IMR-90 (cell line): ENCODE measurements around the gene DUT. TPM values are rescaled to one million over a fixed set of nuclear protein-coding genes. Genes with fewer than 3 reads are reported as not detected.

Experiments used
- ATAC-seq: fragments of 200-7000 bp; cut with Tn5 transposase; 2 replicates; pipeline ENCODE4 v1.9.1; 2020; ENCODE audit warnings: low read depth, mild to moderate bottlenecking, moderate library complexity
- BruUV-seq: library from RNA; stranded (reverse); fragments of 400-500 nt; replicated peaks from 2 replicates; lab custom pipeline; 2021; lab: Mats Ljungman, UMichigan
- CTCF ChIA-PET: fragments of 300-600 bp; formaldehyde crosslinking; extraction: SDS; loops from one replicate; lab custom pipeline; 2021; ENCODE audit warnings: antibody characterized with exemption; lab: Yijun Ruan, JAX
- POLR2A ChIA-PET: fragments of 300-600 bp; sonication (Branson Sonifier 250); formaldehyde crosslinking; loops from one replicate; lab custom pipeline; 2022; ENCODE audit warnings: antibody characterized with exemption; ENCODE audit not compliant: unreplicated experiment; lab: Charles Lee
- DNase-seq: peaks from one replicate; pipeline ENCODE4 v3.0.0; 2013
- H2AFZ ChIP-seq: replicated peaks from 2 replicates; pipeline ENCODE3; 2013; ENCODE audit warnings: low read length, mild to moderate bottlenecking; ENCODE audit not compliant: poor library complexity
- H2AK5ac ChIP-seq: 2 replicates; pipeline ENCODE4 v1.6.1; 2013; ENCODE audit warnings: low read depth, low read length, inconsistent platforms
- H2AK9ac ChIP-seq: replicated peaks from 2 replicates; pipeline ENCODE3; 2013; ENCODE audit warnings: mild to moderate bottlenecking, low read depth, low read length, moderate library complexity; ENCODE audit not compliant: poor library complexity
- H2BK120ac ChIP-seq: 2 replicates; pipeline ENCODE4 v1.6.1; 2013; ENCODE audit warnings: low read depth, low read length, inconsistent platforms
- H2BK15ac ChIP-seq: 3 replicates; pipeline ENCODE4 v1.6.1; 2013; ENCODE audit warnings: low read depth, low read length, inconsistent platforms
- H2BK20ac ChIP-seq: 2 replicates; pipeline ENCODE4 v1.6.1; 2013; ENCODE audit warnings: low read depth, mild to moderate bottlenecking, inconsistent platforms, low read length, moderate library complexity
- H2BK5ac ChIP-seq: 2 replicates; pipeline ENCODE4 v1.6.1; 2013; ENCODE audit warnings: mild to moderate bottlenecking, low read depth, low read length, inconsistent platforms; ENCODE audit not compliant: poor library complexity, severe bottlenecking
- H3K14ac ChIP-seq: replicated peaks from 2 replicates; pipeline ENCODE4 v1.6.1; 2013; ENCODE audit warnings: low read depth, low read length, inconsistent platforms
- H3K18ac ChIP-seq: 2 replicates; pipeline ENCODE4 v1.6.1; 2013; ENCODE audit warnings: low read depth, low read length, control low read depth
- H3K23ac ChIP-seq: 2 replicates; pipeline ENCODE4 v1.6.1; 2013; ENCODE audit warnings: low read depth, low read length, inconsistent platforms
- H3K27ac ChIP-seq: 2 replicates; pipeline ENCODE4 v1.5.1; 2013; ENCODE audit warnings: mild to moderate bottlenecking, control low read depth, low read length; ENCODE audit not compliant: insufficient read depth
- H3K27me3 ChIP-seq: 2 replicates; pipeline ENCODE4 v1.6.1; 2013; ENCODE audit warnings: low read length; ENCODE audit not compliant: control insufficient read depth, insufficient read depth
- H3K36me3 ChIP-seq: 2 replicates; pipeline ENCODE4 v1.6.1; 2013; ENCODE audit warnings: low read length, mixed read lengths; ENCODE audit not compliant: control insufficient read depth, insufficient read depth
- H3K4ac ChIP-seq: 2 replicates; pipeline ENCODE4 v1.6.1; 2013; ENCODE audit warnings: low read depth, low read length, inconsistent platforms
- H3K4me1 ChIP-seq: 2 replicates; pipeline ENCODE4 v1.6.1; 2013; ENCODE audit warnings: low read length, mixed read lengths; ENCODE audit not compliant: control insufficient read depth, insufficient read depth
- H3K4me2 ChIP-seq: 2 replicates; pipeline ENCODE4 v1.6.1; 2013; ENCODE audit warnings: low read depth, mild to moderate bottlenecking, control low read depth, low read length, moderate library complexity
- H3K4me3 ChIP-seq: 2 replicates; pipeline ENCODE4 v1.5.1; 2013; ENCODE audit warnings: low read depth, mild to moderate bottlenecking, control low read depth, low read length, moderate library complexity; ENCODE audit not compliant: insufficient read depth
- H3K56ac ChIP-seq: 2 replicates; pipeline ENCODE4 v1.6.1; 2013; ENCODE audit warnings: low read length, inconsistent platforms; ENCODE audit not compliant: insufficient read depth; ENCODE audit errors: extremely low read depth
- H3K79me1 ChIP-seq, 2 experiments: 2 replicates each; pipeline ENCODE4 v1.6.1; 2013; ENCODE audit warnings: low read length in 2 of 2, inconsistent platforms in 1 of 2, low read depth in 1 of 2
- H3K9ac ChIP-seq: 2 replicates; pipeline ENCODE4 v1.6.1; 2013; ENCODE audit warnings: low read depth, low read length, control low read depth
- H3K9me1 ChIP-seq: 2 replicates; pipeline ENCODE4 v1.6.1; 2013; ENCODE audit warnings: low read length, inconsistent platforms; ENCODE audit not compliant: insufficient read depth
- H3K9me3 ChIP-seq: 2 replicates; pipeline ENCODE4 v1.6.1; 2013; ENCODE audit warnings: low read length; ENCODE audit not compliant: control insufficient read depth, insufficient read depth
- H4K20me1 ChIP-seq: 2 replicates; pipeline ENCODE4 v1.6.1; 2013; ENCODE audit warnings: low read length, inconsistent platforms; ENCODE audit not compliant: insufficient read depth
- H4K5ac ChIP-seq: 2 replicates; pipeline ENCODE4 v1.6.1; 2013; ENCODE audit warnings: mild to moderate bottlenecking, low read depth, low read length, control low read depth
- H4K8ac ChIP-seq, 2 experiments: 2 replicates each; pipeline ENCODE4 v1.6.1; 2013; ENCODE audit warnings: low read depth in 2 of 2, low read length in 2 of 2, control low read depth in 1 of 2, inconsistent platforms in 1 of 2
- H4K91ac ChIP-seq: 2 replicates; pipeline ENCODE4 v1.6.1; 2013; ENCODE audit warnings: low read depth, low read length, inconsistent platforms; ENCODE audit not compliant: insufficient read depth
- BHLHE40 ChIP-seq: fragments of 150-350 bp; IDR thresholded peaks from 2 replicates; pipeline ENCODE4 v1.6.1; 2016; ENCODE audit warnings: mild to moderate bottlenecking, low read depth, low read length
- CEBPB ChIP-seq: IDR thresholded peaks from 2 replicates; pipeline ENCODE4 v1.6.1; 2012; ENCODE audit warnings: low read depth, low read length, improper control_type of control experiment
- CHD1 ChIP-seq: IDR thresholded peaks from 2 replicates; pipeline ENCODE4 v1.6.1; 2012; ENCODE audit warnings: low read depth, low read length, improper control_type of control experiment
- FOS ChIP-seq: fragments of 150-350 bp; IDR thresholded peaks from 2 replicates; pipeline ENCODE4 v1.6.1; 2016; ENCODE audit warnings: low read depth, low read length
- MAFK ChIP-seq: IDR thresholded peaks from 2 replicates; pipeline ENCODE4 v1.6.1; 2012; ENCODE audit warnings: low read depth, low read length, improper control_type of control experiment
- MAZ ChIP-seq: IDR thresholded peaks from 2 replicates; pipeline ENCODE4 v1.6.1; 2012; ENCODE audit warnings: low read depth, mild to moderate bottlenecking, low read length, improper control_type of control experiment, moderate library complexity, borderline replicate concordance
- MXI1 ChIP-seq: IDR thresholded peaks from 2 replicates; pipeline ENCODE4 v1.6.1; 2012; ENCODE audit warnings: low read depth, mild to moderate bottlenecking, low read length, moderate library complexity, borderline replicate concordance
- NFE2L2 ChIP-seq: fragments of 150-350 bp; IDR thresholded peaks from 2 replicates; pipeline ENCODE4 v1.6.1; 2016; ENCODE audit warnings: low read depth, mild to moderate bottlenecking, low read length
- POLR2A ChIP-seq: IDR thresholded peaks from 2 replicates; pipeline ENCODE4 v1.6.1; 2012; ENCODE audit warnings: mild to moderate bottlenecking, low read depth, low read length
- RAD21 ChIP-seq: IDR thresholded peaks from 2 replicates; pipeline ENCODE4 v1.6.1; 2012; ENCODE audit warnings: low read length, improper control_type of control experiment
- RCOR1 ChIP-seq: IDR thresholded peaks from 2 replicates; pipeline ENCODE4 v1.6.1; 2012; ENCODE audit warnings: mild to moderate bottlenecking, low read length, improper control_type of control experiment; ENCODE audit not compliant: insufficient replicate concordance
- RFX5 ChIP-seq: IDR thresholded peaks from 2 replicates; pipeline ENCODE4 v1.8.0; 2012; ENCODE audit warnings: low read depth, mild to moderate bottlenecking, low read length, moderate library complexity
- SMC3 ChIP-seq: fragments of 150-350 bp; IDR thresholded peaks from 2 replicates; pipeline ENCODE4 v1.6.1; 2016; ENCODE audit warnings: low read depth, mild to moderate bottlenecking, antibody characterized with exemption, low read length, moderate library complexity
- WGBS, 2 experiments: methylation state at CpG; one replicate each; pipeline versions ENCODE4 v1.1.5 to v1.1.7; 2013; ENCODE audit warnings: missing lambda C conversion rate in 2 of 2; ENCODE audit not compliant: insufficient read length in 1 of 2; ENCODE audit errors: extremely low coverage in 2 of 2; 5-methylcytosine and 5-hydroxymethylcytosine counted together
- dilution Hi-C: fragments of 300-500 bp; cut with HindIII; formaldehyde crosslinking; loops from one replicate; pipeline ENCODE4 v1.14.3; 2018; ENCODE audit warnings: low sequenced_read_pairs; ENCODE audit not compliant: unreplicated experiment
- in situ Hi-C: fragments of 300-500 bp; cut with MboI; formaldehyde crosslinking; loops from 3 replicates; pipeline ENCODE4 v1.14.3; 2019; ENCODE audit warnings: low sequenced_read_pairs, inconsistent platforms, mixed read lengths
- intact Hi-C: fragments of 100-400 bp; cut with micrococcal nuclease; formaldehyde crosslinking; loops from 2 replicates; pipeline ENCODE4 v1.10.0; 2022
- polyA plus RNA-seq, 3 experiments: library from polyadenylated mRNA; depleted of rRNA; stranded (reverse); fragments of >200 nt; gene quantifications; 2 replicates each; pipeline ENCODE4 v1.2.3, GENCODE V29; 2012; ENCODE audit warnings: low replicate concordance in 1 of 3
- total RNA-seq: library from RNA; depleted of rRNA; stranded (reverse); fragments of >200 nt; gene quantifications from 2 replicates; pipeline ENCODE4 v1.2.3, GENCODE V29; 2012
- TF ChIP-seq, protein P1 (sequence below): conservative IDR thresholded peaks from 2 replicates; pipeline ENCODE4 v1.5.1; 2012; ENCODE audit warnings: mild to moderate bottlenecking, low read depth, low read length, improper control_type of control experiment
- TF ChIP-seq, protein P2 (sequence below): fragments of 150-350 bp; IDR thresholded peaks from 2 replicates; pipeline ENCODE4 v1.6.1; 2016; ENCODE audit warnings: low read depth, mild to moderate bottlenecking, low read length, moderate library complexity, borderline replicate concordance
- TF ChIP-seq, protein P3 (sequence below): fragments of 150-350 bp; IDR thresholded peaks from 2 replicates; pipeline ENCODE4 v1.6.1; 2017; ENCODE audit warnings: mild to moderate bottlenecking, antibody characterized with exemption, low read length, low read depth

Gene DUT
- total and polyA plus RNA-seq, 2 of the 4 experiments (the other 2 are of a cell fraction), result 18.8 to 36.4 TPM

DNA sequence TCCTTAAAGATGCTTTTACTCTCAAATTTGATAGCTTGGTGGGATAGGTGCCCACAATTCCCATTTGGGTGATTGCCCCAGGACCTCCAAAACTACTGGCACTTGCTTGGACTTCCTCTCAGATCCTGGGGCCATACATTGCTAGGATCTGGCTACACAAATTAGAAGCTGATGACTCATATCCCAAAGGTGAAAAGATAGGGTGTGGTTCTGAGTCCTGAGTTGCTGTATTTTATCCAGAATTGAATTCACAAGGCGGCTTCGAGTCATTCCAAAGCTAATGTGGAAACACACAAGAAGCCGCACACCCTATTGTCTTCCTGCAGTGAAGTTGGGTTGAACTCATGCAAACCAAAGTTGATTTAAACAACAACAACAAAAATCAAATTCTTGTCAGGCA lies 53.4 kb downstream of the DUT start:
- H3K18ac ChIP-seq, result 0 out of 2 replicates have a peak overlapping the region, but pooled peaks have one; percentile 16
- DNase-seq, result no peak
- H3K23ac ChIP-seq, result no peak overlapping the region
- no peak overlapping the region for H3K4me3 ChIP-seq
- H3K9me3 ChIP-seq, result no peaks in the 10 kb centered on the region
- intact Hi-C loops, result no loop called here
- ChIA-PET CTCF (no interaction called here), POLR2A (interaction anchor here (0.6 kb wide), 1 partner anchor 619 kb away, joined by 3 read pairs; no protein-coding TSS in a partner anchor)
- no peak overlapping the region for H2BK5ac ChIP-seq
- H3K79me1 ChIP-seq, result no peaks in the 10 kb centered on the region
- H2AFZ ChIP-seq, result no peak overlapping the region
- no peak overlapping the region for H2BK15ac ChIP-seq
- no peak overlapping the region for H3K9ac ChIP-seq
- H3K36me3 ChIP-seq, result no peaks in the 10 kb centered on the region
- peaks cover 12% of the 10 kb centered on the region for H3K9me1 ChIP-seq
- no TSS peak for BruUV-seq
- H3K27ac ChIP-seq, result no peak overlapping the region
- in situ Hi-C loops, result no loop called here
- no peak overlapping the region for H3K56ac ChIP-seq
- 0 out of 4 replicates have a peak overlapping the region, but pooled peaks of 1 of the 2 experiments have one; percentile 4 for H4K8ac ChIP-seq
- no peak for ATAC-seq
- H4K20me1 ChIP-seq, result no peaks in the 10 kb centered on the region
- no peak overlapping the region for H2BK20ac ChIP-seq
- H3K27me3 ChIP-seq, result no peaks in the 10 kb centered on the region
- H3K4ac ChIP-seq, result no peak overlapping the region
- 0 out of 2 replicates have a peak overlapping the region, but pooled peaks have one; percentile 16 for H4K5ac ChIP-seq
- H3K4me1 ChIP-seq, result peaks cover 16% of the 10 kb centered on the region
- H2BK120ac ChIP-seq, result no peak overlapping the region
- no peak overlapping the region for H3K4me2 ChIP-seq
- no CpG with 5 or more reads among the region's 3 CpGs for WGBS, 2 experiments
- dilution Hi-C loops, result no loop called here
- no peak overlapping the region for H2AK9ac ChIP-seq
- H2AK5ac ChIP-seq, result no peak overlapping the region
- TF ChIP-seq, protein P1, sequence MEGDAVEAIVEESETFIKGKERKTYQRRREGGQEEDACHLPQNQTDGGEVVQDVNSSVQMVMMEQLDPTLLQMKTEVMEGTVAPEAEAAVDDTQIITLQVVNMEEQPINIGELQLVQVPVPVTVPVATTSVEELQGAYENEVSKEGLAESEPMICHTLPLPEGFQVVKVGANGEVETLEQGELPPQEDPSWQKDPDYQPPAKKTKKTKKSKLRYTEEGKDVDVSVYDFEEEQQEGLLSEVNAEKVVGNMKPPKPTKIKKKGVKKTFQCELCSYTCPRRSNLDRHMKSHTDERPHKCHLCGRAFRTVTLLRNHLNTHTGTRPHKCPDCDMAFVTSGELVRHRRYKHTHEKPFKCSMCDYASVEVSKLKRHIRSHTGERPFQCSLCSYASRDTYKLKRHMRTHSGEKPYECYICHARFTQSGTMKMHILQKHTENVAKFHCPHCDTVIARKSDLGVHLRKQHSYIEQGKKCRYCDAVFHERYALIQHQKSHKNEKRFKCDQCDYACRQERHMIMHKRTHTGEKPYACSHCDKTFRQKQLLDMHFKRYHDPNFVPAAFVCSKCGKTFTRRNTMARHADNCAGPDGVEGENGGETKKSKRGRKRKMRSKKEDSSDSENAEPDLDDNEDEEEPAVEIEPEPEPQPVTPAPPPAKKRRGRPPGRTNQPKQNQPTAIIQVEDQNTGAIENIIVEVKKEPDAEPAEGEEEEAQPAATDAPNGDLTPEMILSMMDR, result no peak
- no peak for TF ChIP-seq RFX5
- no peak for TF ChIP-seq MAFK
- no peak for TF ChIP-seq FOS
- no peak for TF ChIP-seq MXI1
- TF ChIP-seq CEBPB, result no peak
- TF ChIP-seq SMC3, result no peak
- TF ChIP-seq CHD1, result no peak
- no peak for TF ChIP-seq RAD21
- TF ChIP-seq, protein P2, sequence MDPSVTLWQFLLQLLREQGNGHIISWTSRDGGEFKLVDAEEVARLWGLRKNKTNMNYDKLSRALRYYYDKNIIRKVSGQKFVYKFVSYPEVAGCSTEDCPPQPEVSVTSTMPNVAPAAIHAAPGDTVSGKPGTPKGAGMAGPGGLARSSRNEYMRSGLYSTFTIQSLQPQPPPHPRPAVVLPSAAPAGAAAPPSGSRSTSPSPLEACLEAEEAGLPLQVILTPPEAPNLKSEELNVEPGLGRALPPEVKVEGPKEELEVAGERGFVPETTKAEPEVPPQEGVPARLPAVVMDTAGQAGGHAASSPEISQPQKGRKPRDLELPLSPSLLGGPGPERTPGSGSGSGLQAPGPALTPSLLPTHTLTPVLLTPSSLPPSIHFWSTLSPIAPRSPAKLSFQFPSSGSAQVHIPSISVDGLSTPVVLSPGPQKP, result no peak
- TF ChIP-seq NFE2L2, result no peak
- no peak for TF ChIP-seq RCOR1
- TF ChIP-seq BHLHE40, result no peak
- TF ChIP-seq, protein P3, sequence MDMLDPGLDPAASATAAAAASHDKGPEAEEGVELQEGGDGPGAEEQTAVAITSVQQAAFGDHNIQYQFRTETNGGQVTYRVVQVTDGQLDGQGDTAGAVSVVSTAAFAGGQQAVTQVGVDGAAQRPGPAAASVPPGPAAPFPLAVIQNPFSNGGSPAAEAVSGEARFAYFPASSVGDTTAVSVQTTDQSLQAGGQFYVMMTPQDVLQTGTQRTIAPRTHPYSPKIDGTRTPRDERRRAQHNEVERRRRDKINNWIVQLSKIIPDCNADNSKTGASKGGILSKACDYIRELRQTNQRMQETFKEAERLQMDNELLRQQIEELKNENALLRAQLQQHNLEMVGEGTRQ, result no peak
- no peak for TF ChIP-seq POLR2A
- no peak for TF ChIP-seq MAZ
- no peak overlapping the region for H3K14ac ChIP-seq
- H4K91ac ChIP-seq, result no peak overlapping the region
